Fibroblast of villous mesenchyme (primary cell): ENCODE measurements around the gene CACNA1H. TPM values are rescaled to one million over a fixed set of nuclear protein-coding genes. Genes with fewer than 3 reads are reported as not detected.

Source experiments
- DNase-seq: peaks from one replicate; pipeline ENCODE4 v3.0.0-alpha.2; 2010; ENCODE audit warnings: low read depth
- H3K4me3 ChIP-seq: 2 replicates; pipeline ENCODE4 v1.5.1; 2011; ENCODE audit warnings: low read depth, mild to moderate bottlenecking, low read length
- total RNA-seq: library from RNA; depleted of rRNA; stranded (reverse); fragments of >200 nt; gene quantifications from 2 replicates; pipeline ENCODE4 v1.2.3, GENCODE V29; 2012
- TF ChIP-seq, protein P1 (sequence below): IDR thresholded peaks from 2 replicates; pipeline ENCODE4 v1.5.1; 2012; ENCODE audit warnings: low read depth, mild to moderate bottlenecking, low read length; ENCODE audit not compliant: insufficient read depth

Gene CACNA1H
- total RNA-seq, 1 donor: 11.7 TPM

DNA sequence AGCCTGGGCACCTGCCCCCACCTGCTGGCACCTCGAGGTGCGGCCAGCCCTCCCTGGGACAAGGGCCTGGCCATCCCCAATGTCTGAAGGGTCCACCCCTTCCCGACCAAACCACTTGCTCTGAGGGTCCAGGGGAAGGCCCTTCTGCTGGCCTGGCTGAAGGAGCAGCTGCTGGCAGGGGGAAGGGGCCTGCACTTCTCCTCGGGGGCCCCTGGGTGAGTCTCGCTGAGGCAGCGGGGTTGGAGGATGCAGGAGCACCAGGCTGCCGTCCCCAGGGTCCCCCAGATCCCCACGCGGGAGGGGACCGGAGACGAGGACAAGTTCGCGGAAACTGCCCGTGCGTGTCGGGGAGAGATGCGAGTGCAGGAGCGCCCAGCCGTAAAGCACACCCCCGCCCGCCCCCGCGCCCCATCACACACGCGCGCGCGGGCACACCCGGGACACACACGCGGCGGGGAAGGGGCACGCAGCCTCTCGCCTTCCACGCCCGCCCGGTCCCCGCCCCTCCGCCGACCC lies 725 bp upstream of the CACNA1H start:
- no peak overlapping the region for H3K4me3 ChIP-seq
- no peak for DNase-seq
- TF ChIP-seq, protein P1, sequence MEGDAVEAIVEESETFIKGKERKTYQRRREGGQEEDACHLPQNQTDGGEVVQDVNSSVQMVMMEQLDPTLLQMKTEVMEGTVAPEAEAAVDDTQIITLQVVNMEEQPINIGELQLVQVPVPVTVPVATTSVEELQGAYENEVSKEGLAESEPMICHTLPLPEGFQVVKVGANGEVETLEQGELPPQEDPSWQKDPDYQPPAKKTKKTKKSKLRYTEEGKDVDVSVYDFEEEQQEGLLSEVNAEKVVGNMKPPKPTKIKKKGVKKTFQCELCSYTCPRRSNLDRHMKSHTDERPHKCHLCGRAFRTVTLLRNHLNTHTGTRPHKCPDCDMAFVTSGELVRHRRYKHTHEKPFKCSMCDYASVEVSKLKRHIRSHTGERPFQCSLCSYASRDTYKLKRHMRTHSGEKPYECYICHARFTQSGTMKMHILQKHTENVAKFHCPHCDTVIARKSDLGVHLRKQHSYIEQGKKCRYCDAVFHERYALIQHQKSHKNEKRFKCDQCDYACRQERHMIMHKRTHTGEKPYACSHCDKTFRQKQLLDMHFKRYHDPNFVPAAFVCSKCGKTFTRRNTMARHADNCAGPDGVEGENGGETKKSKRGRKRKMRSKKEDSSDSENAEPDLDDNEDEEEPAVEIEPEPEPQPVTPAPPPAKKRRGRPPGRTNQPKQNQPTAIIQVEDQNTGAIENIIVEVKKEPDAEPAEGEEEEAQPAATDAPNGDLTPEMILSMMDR: no peak

DNA sequence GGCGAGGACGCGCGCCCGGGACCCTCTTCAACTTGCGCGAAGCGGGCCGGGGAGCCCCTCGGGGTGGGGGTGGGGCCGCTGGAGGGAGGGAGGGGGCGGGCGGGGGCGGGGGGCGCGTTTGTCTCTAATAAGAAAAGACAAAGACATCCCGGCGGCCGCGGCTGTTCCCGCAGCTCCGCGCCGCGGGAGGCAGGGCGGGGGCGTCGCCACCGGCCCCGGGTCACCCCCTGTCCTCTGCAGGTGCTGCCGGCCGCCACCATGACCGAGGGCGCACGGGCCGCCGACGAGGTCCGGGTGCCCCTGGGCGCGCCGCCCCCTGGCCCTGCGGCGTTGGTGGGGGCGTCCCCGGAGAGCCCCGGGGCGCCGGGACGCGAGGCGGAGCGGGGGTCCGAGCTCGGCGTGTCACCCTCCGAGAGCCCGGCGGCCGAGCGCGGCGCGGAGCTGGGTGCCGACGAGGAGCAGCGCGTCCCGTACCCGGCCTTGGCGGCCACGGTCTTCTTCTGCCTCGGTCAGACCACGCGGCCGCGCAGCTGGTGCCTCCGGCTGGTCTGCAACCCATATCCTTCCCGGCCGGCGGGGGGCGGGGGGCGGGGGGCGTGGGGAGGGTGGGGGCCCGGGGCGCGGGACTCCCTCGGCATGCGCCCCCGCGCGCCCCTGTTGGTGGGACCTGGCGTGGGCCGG lies 714 bp downstream of the CACNA1H start:
- DNase-seq: no peak
- TF ChIP-seq, protein P1: no peak
- peak overlapping the region; percentile 12 for H3K4me3 ChIP-seq

DNA sequence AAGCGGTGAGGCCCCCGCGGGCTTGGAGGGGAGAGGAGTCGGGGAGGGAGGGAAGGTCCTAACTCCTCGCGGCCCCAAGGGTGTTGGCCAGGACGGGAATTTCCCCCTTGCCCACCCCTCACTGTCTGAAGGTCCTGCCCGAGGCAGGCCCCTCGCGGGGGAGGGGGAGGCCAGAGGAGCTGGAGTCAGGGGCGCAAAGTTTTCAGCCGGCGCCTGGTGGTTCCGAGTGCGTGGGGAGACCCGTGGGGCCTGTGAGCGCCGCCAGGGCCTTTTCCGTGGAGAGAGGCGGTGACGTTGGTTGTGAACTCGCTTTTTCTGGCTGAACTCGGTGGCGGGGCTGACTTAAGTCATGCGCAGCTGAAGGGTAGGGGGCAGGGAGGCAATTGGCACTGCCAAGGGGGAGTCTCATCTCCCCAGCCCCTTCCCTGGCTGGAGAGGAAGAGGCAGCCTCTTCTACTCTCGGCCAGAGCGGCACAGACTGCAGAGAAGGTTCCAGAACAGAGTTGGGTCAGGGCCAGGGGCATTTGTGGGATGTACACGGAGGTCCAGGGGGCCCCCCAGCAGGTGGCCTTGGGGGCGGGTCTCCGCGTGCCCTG lies 1.5 kb downstream of the CACNA1H start:
- H3K4me3 ChIP-seq: peak overlapping the region; percentile 42
- DNase-seq: peak; percentile 39

DNA sequence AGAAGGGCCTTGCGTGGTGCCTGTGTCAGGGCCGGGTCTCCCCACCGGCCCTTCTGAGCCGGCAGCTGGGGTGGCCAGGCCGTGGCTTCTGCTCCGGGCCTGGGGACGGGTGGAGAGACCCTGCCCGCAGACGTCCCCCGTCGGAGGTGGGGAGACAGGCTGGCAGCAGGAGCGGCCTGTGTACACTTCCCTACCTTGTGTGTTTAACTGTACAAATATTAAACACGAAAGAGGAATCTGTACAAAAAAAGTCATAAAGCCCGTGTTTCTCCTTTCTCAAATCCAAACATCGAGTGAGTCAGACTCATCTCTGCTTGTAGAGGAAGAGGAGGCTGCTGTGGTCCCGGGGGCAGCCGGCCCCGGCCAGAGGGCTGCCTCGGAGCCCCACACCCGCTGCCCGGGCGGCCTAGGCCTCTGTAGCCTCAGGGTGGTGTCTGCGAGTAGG lies 2.0 kb downstream of the CACNA1H start:
- peak overlapping the region; percentile 42 for H3K4me3 ChIP-seq
- peak; percentile 41 for DNase-seq
- TF ChIP-seq, protein P1: no peak

More for the DNA sequence above, 1.5 kb downstream of the CACNA1H start:
- TF ChIP-seq, protein P1: no peak

DNA sequence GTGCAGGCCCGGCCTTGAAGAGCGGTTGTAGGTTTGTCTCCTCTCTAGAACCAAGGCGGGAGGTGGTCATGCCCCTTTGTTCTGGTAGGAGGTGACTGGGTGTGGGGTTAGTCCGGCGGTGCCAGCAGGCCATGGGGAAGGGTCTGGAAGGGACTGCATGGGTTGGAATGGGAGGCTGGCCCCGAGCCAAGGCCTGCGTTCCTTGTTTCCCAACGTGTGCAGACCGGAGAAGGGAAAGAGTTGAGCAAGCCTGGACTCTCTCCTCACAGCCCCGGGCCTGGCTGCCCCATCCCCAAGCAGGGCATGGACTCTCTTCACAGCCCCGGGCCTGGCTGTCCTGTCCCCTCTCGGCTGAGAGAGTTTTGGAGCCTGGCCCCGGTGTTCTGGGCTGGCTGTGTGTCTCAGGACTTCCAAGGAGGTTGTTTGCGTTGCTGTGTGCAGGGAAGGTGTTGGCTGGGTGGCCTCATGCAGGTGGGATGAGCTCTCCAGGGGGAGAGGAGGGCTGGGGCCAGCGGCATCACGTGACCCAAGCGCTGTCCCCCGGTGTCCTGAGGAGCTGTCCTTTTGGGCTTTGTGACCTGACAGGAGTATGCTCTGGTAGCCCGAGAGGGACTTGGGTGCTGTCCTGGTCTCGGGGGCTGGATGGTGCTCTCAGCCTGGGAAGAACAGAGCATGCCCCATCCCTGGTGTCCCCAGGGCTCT lies 2.6 kb downstream of the CACNA1H start:
- DNase-seq: no peak
- TF ChIP-seq, protein P1: no peak

DNA sequence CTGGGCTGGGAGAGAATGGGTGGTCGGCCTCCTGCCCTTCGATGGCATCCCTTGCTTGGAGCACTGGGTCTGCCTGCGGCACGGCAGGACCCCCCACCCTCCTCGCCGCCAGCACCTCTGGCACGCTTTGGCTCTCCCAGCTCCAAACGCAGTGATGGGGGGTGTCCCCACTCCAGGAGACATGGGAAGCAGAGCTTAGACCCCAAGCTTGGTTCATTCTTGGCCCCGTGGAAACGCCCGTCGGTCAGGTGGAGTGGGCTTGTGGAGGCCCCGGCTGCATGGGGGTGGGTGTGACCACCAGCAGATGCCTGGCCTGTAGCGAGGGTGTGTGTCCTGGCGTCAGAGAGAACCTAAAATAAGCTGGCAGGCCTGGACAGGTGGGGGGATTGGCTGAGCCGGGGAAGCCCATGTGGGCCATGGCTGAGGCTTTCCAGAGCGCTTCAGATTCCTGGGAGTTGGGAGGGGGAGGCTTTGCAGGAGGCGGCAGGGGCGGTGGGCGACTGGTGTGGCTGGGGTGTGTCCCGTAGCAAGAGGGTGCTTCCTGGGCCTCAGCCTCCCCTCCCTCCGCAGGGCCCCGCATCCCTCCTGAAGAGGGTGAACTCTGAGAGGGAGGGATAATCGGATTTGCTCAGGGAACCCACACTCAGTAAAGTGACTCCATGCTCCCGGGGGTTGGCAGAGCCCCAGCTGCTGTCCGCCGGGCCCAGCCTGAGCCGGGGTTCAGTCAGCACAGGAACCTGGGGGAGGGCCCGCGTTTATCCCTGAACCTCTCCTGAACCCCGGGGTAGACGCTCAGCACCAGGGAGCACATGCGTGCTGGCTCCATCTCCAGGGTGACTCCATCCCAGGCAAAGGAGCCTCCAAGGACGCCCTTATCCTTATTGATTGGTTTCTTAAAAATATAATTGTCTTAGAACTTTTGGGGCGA lies 3.4 kb downstream of the CACNA1H start:
- DNase-seq: no peak
- TF ChIP-seq, protein P1: no peak
- no peak overlapping the region for H3K4me3 ChIP-seq

More for the DNA sequence above, 2.6 kb downstream of the CACNA1H start:
- no peak overlapping the region for H3K4me3 ChIP-seq
